SJSA1 (cell line): ENCODE measurements around the gene RRN3. TPM values are rescaled to one million over a fixed set of nuclear protein-coding genes. Genes with fewer than 3 reads are reported as not detected.
"Not testable (repeated sequence)": the region's sequence is repeated elsewhere in the genome, so short reads cannot be mapped to it uniquely, and the experiment has no call there.

Source experiments
- DNase-seq, 2 experiments: peaks; one replicate each; pipeline ENCODE4 v3.0.0-alpha.2; 2015 to 2020; ENCODE audit warnings: low spot score in 2 of 2, low read depth in 1 of 2
- H3K27ac ChIP-seq: fragments of 250-450 bp; sonication (Bioruptor Pico); 2 replicates; pipeline ENCODE4 v1.5.1; 2020; ENCODE audit warnings: mild to moderate bottlenecking, moderate library complexity
- H3K27me3 ChIP-seq: fragments of 250-450 bp; sonication (Bioruptor Pico); replicated peaks from 2 replicates; pipeline ENCODE4 v1.5.1; 2020; ENCODE audit warnings: mild to moderate bottlenecking, moderate library complexity
- H3K36me3 ChIP-seq: fragments of 250-450 bp; sonication (Bioruptor Pico); 2 replicates; pipeline ENCODE4 v1.5.1; 2020; ENCODE audit warnings: mild to moderate bottlenecking
- H3K4me1 ChIP-seq: fragments of 250-450 bp; sonication (Bioruptor Pico); replicated peaks from 2 replicates; pipeline ENCODE4 v1.6.1; 2021; ENCODE audit warnings: mild to moderate bottlenecking
- H3K4me3 ChIP-seq: fragments of 250-450 bp; sonication (Bioruptor Pico); 2 replicates; pipeline ENCODE4 v1.5.1; 2020; ENCODE audit warnings: mild to moderate bottlenecking
- H3K9me3 ChIP-seq: fragments of 250-450 bp; sonication (Bioruptor Pico); replicated peaks from 2 replicates; pipeline ENCODE4 v1.5.1; 2020; ENCODE audit warnings: mild to moderate bottlenecking
- total RNA-seq: library from RNA; depleted of rRNA; stranded (reverse); fragments of >200 nt; shearing (Covaris generic); gene quantifications from 2 replicates; pipeline ENCODE4 v1.2.3, GENCODE V29; 2014; rRNA removed

Gene RRN3
- total RNA-seq, 1 experiment from 2014 or later = 67.6 TPM

GRCh38 chr16:15022194-15022593 is 71.9 kb downstream of the RRN3 start:
- Histone ChIP-seq H3K4me1 (peaks cover 16% of the 10 kb centered on the region), H3K36me3 (peaks cover 39% of the 10 kb centered on the region)
- not testable (repeated sequence) for H3K4me3 ChIP-seq, H3K27ac ChIP-seq, H3K27me3 ChIP-seq, H3K9me3 ChIP-seq
- DNase-seq = peak; percentile 19 to 66

GRCh38 chr16:15021429-15021828 is 72.6 kb downstream of the RRN3 start:
- not testable (repeated sequence) for H3K27me3 ChIP-seq, H3K27ac ChIP-seq, H3K9me3 ChIP-seq, H3K4me3 ChIP-seq
- Histone ChIP-seq H3K36me3 (peaks cover 41% of the 10 kb centered on the region), H3K4me1 (peaks cover 24% of the 10 kb centered on the region)
- peak in 1 of 2 experiments; percentile 32 for DNase-seq

- H3K36me3 ChIP-seq = peaks cover 32% of the 10 kb centered on the region
- H3K27me3 ChIP-seq, H3K9me3 ChIP-seq, H3K4me3 ChIP-seq, H3K27ac ChIP-seq: not testable (repeated sequence)
- H3K4me1 ChIP-seq = peaks cover 14% of the 10 kb centered on the region
- DNase-seq = peak; percentile 50 to 81
Measured at GRCh38 chr16:15016951-15017580, 77.0 kb downstream of the RRN3 start.

- peaks cover 25% of the 10 kb centered on the region for H3K36me3 ChIP-seq
- not testable (repeated sequence) for H3K27ac ChIP-seq, H3K9me3 ChIP-seq, H3K27me3 ChIP-seq, DNase-seq, H3K4me3 ChIP-seq
- peaks cover 14% of the 10 kb centered on the region for H3K4me1 ChIP-seq
Measured at GRCh38 chr16:15016354-15016753, 77.7 kb downstream of the RRN3 start.

- DNase-seq, H3K9me3 ChIP-seq, H3K4me3 ChIP-seq, H3K27ac ChIP-seq, H3K27me3 ChIP-seq: not testable (repeated sequence)
- H3K4me1 ChIP-seq = peaks cover 14% of the 10 kb centered on the region
- peaks cover 25% of the 10 kb centered on the region for H3K36me3 ChIP-seq
Measured at GRCh38 chr16:15015671-15016070, 78.4 kb downstream of the RRN3 start.

- not testable (repeated sequence) for H3K4me3 ChIP-seq, H3K27ac ChIP-seq, H3K27me3 ChIP-seq, H3K9me3 ChIP-seq, DNase-seq
- peaks cover 14% of the 10 kb centered on the region for H3K4me1 ChIP-seq
- H3K36me3 ChIP-seq = peaks cover 25% of the 10 kb centered on the region
Measured at GRCh38 chr16:15012941-15013340, 81.1 kb downstream of the RRN3 start.

Other genes with a start within 250 kb of the RRN3 start
- gene NPIPA1, start 156.8 kb downstream of the RRN3 start, total RNA-seq = 7.3 and 14.9 TPM in 2 replicates
- gene PDXDC1, start 119.2 kb downstream of the RRN3 start, total RNA-seq = 60.8 and 75.9 TPM in 2 replicates
- gene NTAN1, start 38.2 kb downstream of the RRN3 start, total RNA-seq = 73.9 and 93.6 TPM in 2 replicates